K562 (cell line): ENCODE data around the gene PACSIN1. TPM values are rescaled to one million over a fixed set of nuclear protein-coding genes. Genes with fewer than 3 reads are reported as not detected.

Experiments used
- ATAC-seq: fragments of 200-7000 bp; cut with Tn5 transposase; 3 replicates; pipeline ENCODE4 v1.9.1; 2020; ENCODE audit warnings: moderate library complexity
- BruUV-seq: library from RNA; stranded (reverse); fragments of 400-500 nt; replicated peaks from 2 replicates; lab custom pipeline; 2021; lab: Mats Ljungman, UMichigan
- CTCF ChIA-PET: fragments of 300-600 bp; formaldehyde crosslinking; extraction: SDS; loops from one replicate; lab custom pipeline; 2021; ENCODE audit warnings: low intra/inter-chr PET ratio; lab: Yijun Ruan, JAX
- POLR2A ChIA-PET: fragments of 300-600, 350-650 bp; sonication (Branson Sonifier 250); formaldehyde crosslinking; extraction: SDS; loops from one replicate; lab custom pipeline; 2021; ENCODE audit warnings: antibody characterized with exemption, inconsistent platforms; lab: Yijun Ruan, JAX
- DNase-seq, 4 experiments: peaks; one replicate each; pipeline versions ENCODE4 v3.0.0 to v3.0.0-alpha.2; 2011 to 2018; ENCODE audit warnings: low spot score in 3 of 4, mixed read lengths in 3 of 4; ENCODE audit errors: extremely low read depth in 1 of 4
- FAIRE-seq: peaks from 2 replicates; lab custom pipeline; 2011; peaks lifted over from hg19 to GRCh38; lab: Jason Lieb, UNC
- H2AFZ ChIP-seq: 2 replicates; pipeline ENCODE4 v1.6.0; 2011; ENCODE audit warnings: low read depth, low read length, control low read depth, inconsistent platforms
- H3K27ac ChIP-seq: fragments of 200-600 bp; 3 replicates; pipeline ENCODE4 v1.8.0; 2011; ENCODE audit warnings: low read depth, mild to moderate bottlenecking, control low read depth, inconsistent platforms, low read length, moderate library complexity, mixed read lengths; ENCODE audit errors: extremely low read depth
- H3K27me3 ChIP-seq, 2 experiments: fragments of 300-600 bp in 1 of 2; 2 replicates in 1 of 2; 3 replicates in 1 of 2; pipeline versions ENCODE4 v1.6.0 to v1.8.0; 2011; ENCODE audit warnings: inconsistent platforms in 2 of 2, low read length in 2 of 2, mild to moderate bottlenecking in 1 of 2, mixed read lengths in 1 of 2, moderate library complexity in 1 of 2; ENCODE audit not compliant: control insufficient read depth in 2 of 2, insufficient read depth in 2 of 2
- H3K36me3 ChIP-seq: fragments of 300-600 bp; 3 replicates; pipeline ENCODE4 v1.8.0; 2011; ENCODE audit warnings: mild to moderate bottlenecking, low read length, inconsistent platforms; ENCODE audit not compliant: control insufficient read depth, insufficient read depth
- H3K4me1 ChIP-seq, 2 experiments: fragments of 200-600 bp in 1 of 2; replicated peaks in 1 of 2; 2 replicates in 1 of 2; 3 replicates in 1 of 2; pipeline versions ENCODE4 v1.5.1 to v1.8.0; 2011; ENCODE audit warnings: inconsistent platforms in 2 of 2, low read length in 2 of 2, mild to moderate bottlenecking in 1 of 2, mixed read lengths in 1 of 2, moderate library complexity in 1 of 2; ENCODE audit not compliant: control insufficient read depth in 2 of 2, insufficient read depth in 2 of 2
- H3K4me2 ChIP-seq: 2 replicates; pipeline ENCODE4 v1.6.1; 2011; ENCODE audit warnings: low read length, control low read depth, inconsistent platforms, mixed read lengths; ENCODE audit not compliant: insufficient read depth
- H3K4me3 ChIP-seq: fragments of 200-600 bp; sonication (generic), shearing (Covaris generic); 2 replicates; pipeline ENCODE4 v1.5.1; 2016; ENCODE audit warnings: control low read depth, inconsistent platforms
- H3K79me2 ChIP-seq: fragments of 200-600 bp; 3 replicates; pipeline ENCODE4 v1.8.0; 2011; ENCODE audit warnings: low read length, inconsistent platforms; ENCODE audit not compliant: control insufficient read depth, insufficient read depth
- H3K9ac ChIP-seq, 2 experiments: 2 replicates each; pipeline versions ENCODE4 v1.6.0 to v1.6.1; 2011; ENCODE audit warnings: low read depth in 2 of 2, low read length in 2 of 2, control low read depth in 1 of 2, inconsistent platforms in 1 of 2, mild to moderate bottlenecking in 1 of 2, mixed read lengths in 1 of 2; ENCODE audit not compliant: insufficient read depth in 1 of 2
- H3K9me1 ChIP-seq: one replicate; pipeline ENCODE4 v1.6.0; 2011; ENCODE audit warnings: inconsistent platforms, mild to moderate bottlenecking, low read length, moderate library complexity; ENCODE audit not compliant: control insufficient read depth, insufficient read depth
- H3K9me3 ChIP-seq: replicated peaks from 2 replicates; pipeline ENCODE4 v1.5.1; 2011; ENCODE audit warnings: low read depth, low read length, inconsistent platforms; ENCODE audit not compliant: control insufficient read depth, insufficient read depth
- H4K20me1 ChIP-seq: replicated peaks from 2 replicates; pipeline ENCODE4 v1.6.1; 2011; ENCODE audit warnings: low read length, inconsistent platforms, mixed read lengths; ENCODE audit not compliant: control insufficient read depth, insufficient read depth
- BCOR ChIP-seq: fragments of 450-650 bp; IDR thresholded peaks from 2 replicates; pipeline ENCODE4 v1.6.1; 2016
- FOXA1 ChIP-seq: fragments of 450-650 bp; IDR thresholded peaks from 2 replicates; pipeline ENCODE4 v1.6.1; 2016; ENCODE audit warnings: mild to moderate bottlenecking, borderline replicate concordance
- FOXP1 ChIP-seq: sonication (generic); formaldehyde crosslinking; IDR thresholded peaks from 2 replicates; pipeline ENCODE4 v1.8.0; 2022; ENCODE audit warnings: mild to moderate bottlenecking, missing genetic modification reagents
- GTF2F1 ChIP-seq: IDR thresholded peaks from 2 replicates; pipeline ENCODE4 v1.6.1; 2011; ENCODE audit warnings: low read depth, low read length, improper control_type of control experiment
- HSF4 ChIP-seq: fragments of 250-450 bp; sonication (Bioruptor Pico); IDR thresholded peaks from 2 replicates; pipeline ENCODE4 v2.1.2; 2022; ENCODE audit warnings: mild to moderate bottlenecking, moderate library complexity, borderline replicate concordance
- KAT7 ChIP-seq: sonication (generic); formaldehyde crosslinking; IDR thresholded peaks from 2 replicates; pipeline ENCODE4 v1.8.0; 2022; ENCODE audit warnings: missing genetic modification reagents, mild to moderate bottlenecking, borderline replicate concordance
- KDM4B ChIP-seq, 2 experiments: fragments of 450-650 bp in 1 of 2; sonication (generic) in 1 of 2; IDR thresholded peaks; 2 replicates each; pipeline ENCODE4 v1.6.1; 2016 to 2017; ENCODE audit warnings: borderline replicate concordance in 2 of 2, antibody characterized with exemption in 1 of 2, low read depth in 1 of 2, mild to moderate bottlenecking in 1 of 2
- MAX ChIP-seq: sonication (generic); formaldehyde crosslinking; IDR thresholded peaks from 2 replicates; pipeline ENCODE4 v1.9.0; 2022; ENCODE audit warnings: mild to moderate bottlenecking, missing genetic modification reagents
- RBM25 ChIP-seq: fragments of 200-400 bp; formaldehyde crosslinking; IDR thresholded peaks from 2 replicates; pipeline ENCODE4 v1.6.1; 2018; ENCODE audit warnings: low read length, low read depth, moderate library complexity; ENCODE audit not compliant: severe bottlenecking
- RFX7 ChIP-seq: fragments of 250-450 bp; sonication (Bioruptor Pico); IDR thresholded peaks from 2 replicates; pipeline ENCODE4 v1.5.1; 2021; ENCODE audit warnings: mild to moderate bottlenecking
- TCF7 ChIP-seq: sonication (generic); IDR thresholded peaks from 2 replicates; pipeline ENCODE4 v1.6.1; 2016; ENCODE audit warnings: antibody characterized with exemption, borderline replicate concordance
- TEAD1 ChIP-seq, 2 experiments: fragments of 450-650 bp in 1 of 2; sonication (generic) in 1 of 2; formaldehyde crosslinking; IDR thresholded peaks; 2 replicates each; pipeline versions ENCODE4 v1.4.0 to v1.8.0; 2020 to 2022; ENCODE audit warnings: mild to moderate bottlenecking in 2 of 2, missing genetic modification reagents in 1 of 2
- ZNF224 ChIP-seq: sonication (generic); formaldehyde crosslinking; IDR thresholded peaks from 2 replicates; pipeline ENCODE4 v1.8.0; 2022; ENCODE audit warnings: mild to moderate bottlenecking, missing genetic modification reagents
- ZNF263 ChIP-seq: sonication (generic); formaldehyde crosslinking; IDR thresholded peaks from 2 replicates; pipeline ENCODE4 v1.8.0; 2022; ENCODE audit warnings: mild to moderate bottlenecking, missing genetic modification reagents, borderline replicate concordance
- ZNF316 ChIP-seq: fragments of 450-650 bp; IDR thresholded peaks from 2 replicates; pipeline ENCODE4 v1.6.1; 2016
- ZNF76 ChIP-seq: fragments of 250-450 bp; sonication (Bioruptor Pico); IDR thresholded peaks from 2 replicates; pipeline ENCODE4 v1.4.0; 2020; ENCODE audit warnings: mild to moderate bottlenecking, moderate library complexity, borderline replicate concordance
- ZNF77 ChIP-seq: fragments of 250-450 bp; sonication (Bioruptor Pico); IDR thresholded peaks from 2 replicates; pipeline ENCODE4 v1.5.0; 2020
- WGBS: fragments of 100-300 bp; shearing (Covaris generic); methylation state at CpG from one replicate; pipeline ENCODE4 v1.1.6; 2016; ENCODE audit warnings: low coverage, mixed read lengths; ENCODE audit not compliant: insufficient coverage; ENCODE audit errors: missing lambda C conversion rate; 5-methylcytosine and 5-hydroxymethylcytosine counted together
- in situ Hi-C: fragments of 300-500 bp; cut with MboI; formaldehyde crosslinking; loops from 4 replicates; pipeline ENCODE4 v1.15.0; 2018; ENCODE audit warnings: inconsistent platforms, mixed read lengths
- intact Hi-C: fragments of 100-400 bp; cut with micrococcal nuclease; formaldehyde crosslinking; loops from 2 replicates; pipeline ENCODE4 v1.14.2; 2022
- polyA plus RNA-seq, 8 experiments: library from polyadenylated mRNA; depleted of rRNA in 4 of 8; stranded (reverse) in 5 of 8; unstranded in 3 of 8; fragments of >200 nt; fragmentation: Nextera tagmentation in 2 of 8; fragmentation: Illumina TruSeq in 1 of 8; extraction: Ambion mirVana in 2 of 8; extraction: Trizol in 1 of 8; gene quantifications; 2 replicates each; pipeline versions ENCODE4 v1.2.1 to v1.2.3, GENCODE V29; 2011 to 2014; ENCODE audit warnings: inconsistent platforms in 1 of 8, missing spikeins in 1 of 8
- total RNA-seq, 7 experiments: library from RNA; depleted of rRNA in 6 of 7; stranded (reverse); fragments of >200 nt in 6 of 7; fragmentation: Illumina TruSeq in 2 of 7; extraction: Trizol in 2 of 7; gene quantifications; 2 replicates each; pipeline versions ENCODE4 v1.2.1 to v1.2.3, GENCODE V29; 2011 to 2021; ENCODE audit warnings: low replicate concordance in 1 of 7

The PACSIN1 gene
- total and polyA plus RNA-seq, 9 of the 15 experiments (the other 6 are each of a cell fraction or from before 2014, with no cell fraction given) = 0.01 to 1.7 (median 0.45) TPM

DNA sequence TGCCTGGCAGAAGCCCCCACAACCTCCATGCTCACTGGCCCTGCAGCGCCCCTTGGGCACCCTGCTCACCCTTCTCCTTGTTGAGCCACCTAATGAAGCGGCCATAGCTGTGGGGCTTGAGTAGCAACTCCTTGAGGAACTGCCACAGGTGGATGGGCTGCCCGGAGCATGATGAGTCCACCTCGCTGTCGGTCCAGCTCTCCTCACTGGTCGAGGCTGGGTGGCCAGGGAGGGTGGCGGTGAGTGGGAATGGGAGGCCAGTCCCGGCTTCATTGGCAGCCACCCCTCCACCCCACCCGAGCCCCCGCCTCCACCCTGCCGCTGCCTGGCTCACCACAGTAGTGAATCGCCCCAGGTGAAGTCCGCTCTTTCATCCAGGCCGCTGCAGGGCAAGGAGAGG is 73.3 kb downstream of the PACSIN1 start:
- H3K4me3 ChIP-seq = no peak overlapping the region
- intact Hi-C loops = no loop called here
- no peak overlapping the region for H3K4me2 ChIP-seq
- no peaks in the 10 kb centered on the region for H3K36me3 ChIP-seq
- peak overlapping the region in 1 of 2 experiments; percentile 43; a peak in 1 of 4 replicates for H3K9ac ChIP-seq
- no peaks in the 10 kb centered on the region for H3K9me1 ChIP-seq
- no peak overlapping the region for H2AFZ ChIP-seq
- in situ Hi-C loops = no loop called here
- TF ChIP-seq RBM25 = no peak
- TF ChIP-seq HSF4 (CRISPR knock-in tag) = no peak
- no peak for TF ChIP-seq ZNF224 (CRISPR knock-in tag)
- TF ChIP-seq KDM4B (IDR thresholded peaks at IDR 0.05; ENCODE audit: borderline replicate concordance in 2 of 2, low read depth in 1 of 2) = no peak
- no peak for TF ChIP-seq TCF7
- TF ChIP-seq BCOR = no peak
- no peak for TF ChIP-seq TEAD1 (CRISPR knock-in tag; IDR thresholded peaks at IDR 0.05)
- TF ChIP-seq ZNF76 (CRISPR knock-in tag) = no peak
- no peak for TF ChIP-seq GTF2F1
- TF ChIP-seq RFX7 (CRISPR knock-in tag) = no peak
- no peak for TF ChIP-seq KAT7
- no peak for TF ChIP-seq MAX (CRISPR knock-in tag)
- no peak for TF ChIP-seq FOXA1
- TF ChIP-seq ZNF263 (CRISPR knock-in tag) = no peak
- no peak for TF ChIP-seq ZNF316
- TF ChIP-seq FOXP1 (CRISPR knock-in tag) = no peak
- TF ChIP-seq ZNF77 (CRISPR knock-in tag) = no peak
- H3K79me2 ChIP-seq = no peaks in the 10 kb centered on the region
- ATAC-seq (no peak), FAIRE-seq (no peak), DNase-seq (no peak)
- H3K27me3 ChIP-seq = no peaks in the 10 kb centered on the region
- no peak overlapping the region for H3K27ac ChIP-seq
- H3K9me3 ChIP-seq = no peaks in the 10 kb centered on the region
- H4K20me1 ChIP-seq = no peaks in the 10 kb centered on the region
- ChIA-PET CTCF (no interaction called here), POLR2A (interaction anchor here (0.6 to 0.7 kb wide), 2 partner anchors 21 to 302 kb away, joined by 3 to 4 read pairs; partner anchors contain the start of gene HMGA1)
- H3K4me1 ChIP-seq = peaks cover 6 to 53% of the 10 kb centered on the region in 2 experiments; a peak in 4 of 5 replicates
- BruUV-seq = no TSS peak
- WGBS = 42% methylated on average over 14 of the region's 14 CpGs
